NCI-H82 (cell line): Measurements from ENCODE around the gene SULT1C3.

Source experiments
- DNase-seq: peaks from one replicate; lab custom pipeline; 2025; lab: John Stamatoyannopoulos, UW

SULT1C3 gene

GRCh38 chr2:108304975-108305374 lies 65.2 kb downstream of the SULT1C3 start:
- DNase-seq = no peak

- DNase-seq = no peak
Measured at GRCh38 chr2:108305901-108306300, 66.1 kb downstream of the SULT1C3 start.

- DNase-seq = no peak
Measured at GRCh38 chr2:108309903-108310302, 70.1 kb downstream of the SULT1C3 start.
